ENCODE results near the gene KNG1. TPM values are rescaled to one million over a fixed set of nuclear protein-coding genes. Genes with fewer than 3 reads are reported as not detected.
A peak's percentile ranks its signal among the peaks of the same experiment; 100 is the strongest.
"Not testable (repeated sequence)": the region's sequence is repeated elsewhere in the genome, so short reads cannot be mapped to it uniquely, and the experiment has no call there.

The KNG1 gene
- not detected in 2 replicates for total RNA-seq (2014; rRNA removed; shearing (Covaris generic))
- not detected in 2 replicates for polyA plus RNA-seq (2015; cell fraction: cytosol; rRNA removed)
- not detected in 2 replicates for polyA plus RNA-seq (2015; cell fraction: nucleus; rRNA removed)

GRCh38 chr3:186717039-186717457 lies at the start of gene KNG1:
Gene KNG1 (plus strand): TSS chr3:186717359. CDS start chr3:186717543, 184 bp downstream.
- DNase-seq (ENCODE audit: low read depth) = no peak

GRCh38 chr3:186668426-186668825 lies 48.7 kb upstream of the KNG1 start:
- peak; percentile 27 for DNase-seq (ENCODE audit: low read depth)

- peak; percentile 76 for DNase-seq (ENCODE audit: low read depth)
These were observed 47.6 kb upstream of the KNG1 start for GRCh38 chr3:186669378-186670084.

DNA sequence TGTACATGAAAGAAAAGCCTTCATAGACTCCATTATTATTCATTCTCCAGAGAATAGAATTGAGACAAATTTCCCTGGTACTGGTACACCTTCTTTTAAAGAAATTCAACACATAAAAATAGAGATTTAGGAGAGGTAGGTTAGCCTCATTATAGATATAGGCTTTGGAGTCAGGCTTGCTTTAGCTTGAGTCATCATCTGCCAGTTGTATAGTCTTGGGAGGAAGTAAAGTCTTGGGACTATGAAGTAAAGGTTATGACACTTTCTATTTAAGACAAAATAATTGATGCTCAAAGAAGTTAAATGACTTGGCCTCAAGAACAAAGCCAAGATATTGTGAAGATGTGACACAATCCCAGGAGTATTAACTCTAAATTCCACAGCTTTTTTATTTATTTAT lies 47.0 kb upstream of the KNG1 start:
- peak; percentile 43 for DNase-seq (ENCODE audit: low read depth)

DNA sequence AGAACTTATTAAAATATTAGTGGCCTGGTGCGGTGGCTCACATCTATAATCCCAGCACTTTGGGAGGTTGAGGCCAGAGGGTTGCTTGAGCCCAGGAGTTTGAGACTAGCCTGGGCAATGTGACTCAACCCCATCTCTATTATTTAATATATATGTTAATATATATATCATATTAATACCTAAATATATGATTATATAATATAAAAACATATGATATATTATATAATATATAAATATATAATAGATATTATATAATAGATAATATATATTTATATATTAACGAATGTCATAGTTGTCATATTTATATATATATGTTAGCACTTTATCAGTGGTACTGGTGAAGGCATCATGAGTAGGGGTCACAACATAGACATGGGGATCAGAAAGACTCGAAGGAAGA lies 46.1 kb upstream of the KNG1 start:
- DNase-seq (ENCODE audit: low read depth) = no peak

GRCh38 chr3:186678604-186679003 lies 38.6 kb upstream of the KNG1 start:
- DNase-seq (ENCODE audit: low read depth) = no peak

DNA sequence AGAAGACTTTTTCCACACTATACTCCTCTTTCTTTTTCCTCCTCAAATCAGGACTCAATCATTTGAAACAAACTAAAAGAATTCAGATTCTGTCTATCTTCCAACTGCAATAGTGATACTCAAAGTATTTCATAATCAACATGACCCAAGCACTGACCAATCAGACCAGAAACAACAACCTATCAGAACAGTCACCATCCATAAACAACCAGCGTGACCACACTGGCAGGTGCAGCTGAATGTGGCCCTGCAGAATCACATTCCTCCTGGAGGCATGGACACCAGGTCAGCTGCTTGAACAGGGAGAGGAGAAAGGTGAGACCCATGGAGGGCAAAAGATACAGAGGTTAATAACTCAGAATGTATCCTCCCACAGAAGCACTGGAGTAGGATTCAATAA lies 38.0 kb upstream of the KNG1 start:
- DNase-seq (ENCODE audit: low read depth) = no peak

GRCh38 chr3:186680869-186681268 lies 36.3 kb upstream of the KNG1 start:
- DNase-seq (ENCODE audit: low read depth) = no peak

DNA sequence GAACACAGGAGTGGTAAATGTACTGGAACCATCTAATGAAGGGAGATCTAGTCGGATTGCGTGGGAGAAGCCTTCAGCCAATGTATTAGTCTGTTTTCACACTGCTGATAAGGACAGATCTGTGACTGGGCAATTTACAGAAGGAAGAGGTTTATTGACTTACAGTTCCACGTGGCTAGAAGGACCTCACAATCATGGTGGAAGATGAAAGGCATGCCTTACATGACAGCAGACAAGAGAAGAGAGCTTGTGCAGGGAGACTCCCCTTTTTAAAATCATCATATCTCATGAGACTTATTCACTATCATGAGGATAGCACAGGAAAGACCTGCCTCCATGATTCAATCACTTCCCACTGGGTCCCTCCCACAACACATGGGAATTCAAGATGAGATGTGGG lies 34.3 kb upstream of the KNG1 start:
- no peak for DNase-seq (ENCODE audit: low read depth)

DNA sequence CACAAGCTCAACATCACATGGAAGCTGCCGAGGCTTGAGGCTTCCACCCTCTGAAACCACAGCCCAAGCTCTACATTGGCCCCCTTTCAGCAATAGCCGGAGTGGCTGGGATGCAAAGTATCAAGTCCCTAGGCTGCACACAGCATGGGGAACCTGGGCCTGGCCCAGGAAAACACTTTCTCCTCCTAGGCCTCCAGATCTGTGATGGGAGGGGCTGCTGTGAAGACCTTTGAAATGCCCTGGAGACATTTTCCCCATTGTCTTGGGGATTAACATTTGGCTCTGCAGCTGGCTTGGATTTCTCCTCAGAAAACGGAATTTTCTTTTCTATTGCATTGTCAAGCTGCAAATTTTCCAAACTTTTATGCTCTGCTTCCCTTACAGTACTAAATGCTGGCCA lies 33.2 kb upstream of the KNG1 start:
- DNase-seq (ENCODE audit: low read depth) = no peak

DNA sequence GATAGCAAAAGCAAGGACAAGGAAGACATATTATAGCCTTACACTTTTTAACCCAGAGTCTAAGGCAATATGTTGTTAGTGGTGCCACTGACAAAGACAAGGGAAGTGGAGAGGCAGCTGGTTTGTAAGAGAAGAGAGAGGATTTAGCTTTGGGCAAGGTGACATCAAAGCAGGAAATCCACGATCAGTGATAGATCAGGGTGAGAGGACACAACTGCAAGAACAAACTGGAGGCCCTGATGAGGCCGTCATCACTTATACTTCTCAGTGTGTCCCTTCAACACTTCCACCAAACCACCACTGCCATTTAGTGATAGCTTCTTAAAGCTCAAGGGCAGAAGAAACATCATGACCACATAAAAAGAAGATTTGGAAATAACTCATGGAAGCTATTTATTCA lies 30.7 kb upstream of the KNG1 start:
- not testable (repeated sequence) for DNase-seq (ENCODE audit: low read depth)

DNA sequence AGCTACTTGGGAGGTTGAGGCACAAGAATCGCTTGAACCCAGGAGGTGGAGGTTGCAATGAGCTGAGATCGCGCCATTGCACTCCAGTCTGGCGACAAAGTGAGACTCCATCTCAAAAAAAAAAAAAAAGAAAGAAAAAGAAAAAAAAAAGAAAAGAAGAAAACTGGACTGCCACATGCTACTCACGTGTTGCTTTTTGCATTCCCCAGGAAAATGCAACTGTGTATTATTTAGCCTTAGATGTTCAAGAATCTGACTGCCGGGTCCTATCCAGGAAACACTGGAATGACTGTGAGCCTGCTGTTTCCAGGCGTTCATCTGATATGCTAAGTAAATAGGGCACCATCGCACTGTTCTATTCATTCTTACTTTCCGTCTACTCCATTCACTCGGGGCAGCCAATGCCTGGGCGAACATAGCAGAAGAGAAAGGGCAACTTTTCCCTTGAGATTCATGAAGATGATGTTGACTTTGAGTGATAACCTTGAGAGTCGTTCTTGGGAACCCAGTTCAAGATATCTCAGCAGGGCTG lies 30.0 kb upstream of the KNG1 start:
- DNase-seq (ENCODE audit: low read depth) = no peak

GRCh38 chr3:186690304-186690703 lies 26.9 kb upstream of the KNG1 start:
- DNase-seq (ENCODE audit: low read depth) = not testable (repeated sequence)

GRCh38 chr3:186691676-186692075 lies 25.5 kb upstream of the KNG1 start:
- DNase-seq (ENCODE audit: low read depth) = peak; percentile 59

DNA sequence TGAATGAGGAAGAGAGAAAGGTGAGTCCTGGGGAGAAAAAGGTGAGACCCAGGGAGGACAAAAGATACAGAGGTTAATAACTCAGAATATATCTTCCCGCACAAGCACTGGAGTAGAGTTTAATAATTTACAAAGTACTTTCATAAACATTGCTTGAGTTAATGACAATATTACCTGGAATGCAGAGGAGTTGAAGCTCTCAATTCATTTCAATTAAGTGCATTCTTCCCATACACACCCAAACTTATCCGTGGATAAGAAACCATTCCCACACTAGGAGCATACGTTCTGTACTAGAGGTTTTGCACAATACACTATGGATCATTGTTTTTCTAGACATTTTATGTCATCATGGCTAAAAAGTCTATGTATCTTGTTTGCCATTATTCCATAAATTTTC lies 23.3 kb upstream of the KNG1 start:
- no peak for DNase-seq (ENCODE audit: low read depth)

DNA sequence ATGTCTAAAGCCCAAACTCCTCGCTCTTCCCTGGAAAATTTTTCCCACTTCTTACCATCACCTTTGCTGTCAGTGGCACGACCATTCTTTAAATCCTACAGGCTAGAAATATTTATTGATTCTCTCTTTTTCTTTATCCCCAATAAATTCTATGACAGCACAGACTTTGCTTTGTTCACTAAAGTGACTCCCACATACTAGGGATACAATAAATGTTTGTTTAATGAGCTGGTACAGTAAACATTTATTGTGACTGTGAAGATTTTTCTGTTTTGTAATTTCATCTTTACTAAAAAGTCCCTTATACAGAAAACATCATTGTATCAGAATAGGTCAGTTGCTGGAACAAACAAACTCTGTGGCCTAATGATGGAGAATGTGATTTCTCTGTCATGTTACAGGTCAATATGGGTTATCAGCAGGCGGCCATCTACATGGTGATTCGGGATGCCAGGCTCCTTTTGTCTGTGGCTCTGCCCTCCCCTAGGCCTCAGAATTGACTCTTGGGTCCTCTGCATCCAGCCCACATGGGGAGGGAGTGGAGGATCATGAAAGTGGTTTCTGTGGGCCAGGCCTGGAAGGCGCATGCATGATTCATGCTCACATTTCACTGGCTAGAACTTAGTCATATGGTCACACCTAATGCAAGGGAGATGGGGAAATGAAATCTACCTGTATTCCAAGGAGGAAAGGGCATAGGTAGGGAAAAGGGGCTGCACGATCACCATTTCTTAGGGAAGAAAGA lies 22.7 kb upstream of the KNG1 start:
- DNase-seq (ENCODE audit: low read depth) = peak; percentile 42

DNA sequence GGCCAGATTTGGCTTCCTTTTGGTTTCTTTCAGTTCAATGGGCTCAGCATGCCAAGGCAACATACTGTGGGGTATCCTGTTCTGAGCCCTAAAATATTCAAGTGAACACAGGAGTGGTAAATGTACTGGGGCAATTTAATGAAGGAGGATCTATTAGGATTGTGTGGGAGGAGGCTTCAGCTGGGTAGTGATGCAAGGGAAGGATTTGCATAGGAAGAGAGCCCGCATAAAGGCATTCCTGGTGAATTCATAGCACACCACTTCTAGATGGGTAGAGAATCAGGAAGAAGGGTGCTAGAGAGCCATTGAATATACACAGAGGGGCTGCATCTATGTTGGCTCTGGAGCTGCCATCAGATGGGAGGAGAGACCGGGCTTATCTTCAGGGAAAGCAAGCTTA lies 20.6 kb upstream of the KNG1 start:
- no peak for DNase-seq (ENCODE audit: low read depth)

GRCh38 chr3:186697510-186697909 lies 19.6 kb upstream of the KNG1 start:
- DNase-seq (ENCODE audit: low read depth) = no peak

- DNase-seq (ENCODE audit: low read depth) = peak; percentile 17
These were observed 16.9 kb upstream of the KNG1 start for GRCh38 chr3:186700267-186700666.

GRCh38 chr3:186702451-186702850 lies 14.7 kb upstream of the KNG1 start:
- DNase-seq (ENCODE audit: low read depth) = not testable (repeated sequence)

DNA sequence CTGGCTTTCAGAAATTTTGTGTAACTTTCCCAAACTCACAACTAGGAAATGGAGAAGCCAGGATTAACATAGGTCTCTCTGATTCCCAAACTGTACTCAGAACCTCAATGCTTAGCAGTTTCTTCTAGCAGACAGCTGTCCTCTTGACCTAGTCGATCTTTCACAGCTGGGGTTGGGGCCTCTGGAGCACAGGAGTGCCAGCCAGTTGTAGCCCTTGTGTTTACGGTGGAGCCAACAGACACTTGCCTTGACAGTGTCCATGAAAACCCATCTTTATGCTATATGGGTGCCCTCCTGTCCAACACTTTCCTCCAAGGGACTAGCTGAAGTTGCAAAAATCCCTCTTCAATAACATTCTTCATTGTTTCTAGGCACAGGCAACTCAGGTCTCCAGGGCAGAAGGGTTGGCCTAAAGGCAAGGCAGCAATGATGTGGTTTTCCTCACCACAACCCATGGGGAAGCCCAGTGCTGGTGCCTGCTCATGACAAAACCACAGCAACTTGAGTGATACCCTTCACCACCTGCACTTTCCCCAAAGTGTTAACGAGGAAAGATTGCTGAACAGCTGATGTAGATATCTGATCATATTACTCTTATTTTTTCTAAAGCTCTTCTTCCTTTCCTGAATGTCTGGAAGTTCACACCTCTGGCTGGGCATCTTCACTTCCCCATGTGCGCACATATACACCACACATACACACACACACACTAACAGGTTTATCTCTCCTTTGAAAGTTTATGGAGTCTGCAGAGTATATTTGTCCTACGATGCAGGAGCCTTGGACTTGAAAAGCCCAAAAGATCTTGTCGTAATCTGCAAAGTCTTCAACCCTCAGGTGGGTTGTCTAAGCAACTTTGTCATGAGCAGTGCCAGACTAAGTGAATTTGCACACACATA lies 11.0 kb upstream of the KNG1 start:
- no peak for DNase-seq (ENCODE audit: low read depth)

Measured in HT1080 (cell line).